ENCODE data around the gene CAMTA1. TPM values are rescaled to one million over a fixed set of nuclear protein-coding genes. Genes with fewer than 3 reads are reported as not detected.

Gene CAMTA1
- total RNA-seq, 1 donor: 56.1 TPM

DNA sequence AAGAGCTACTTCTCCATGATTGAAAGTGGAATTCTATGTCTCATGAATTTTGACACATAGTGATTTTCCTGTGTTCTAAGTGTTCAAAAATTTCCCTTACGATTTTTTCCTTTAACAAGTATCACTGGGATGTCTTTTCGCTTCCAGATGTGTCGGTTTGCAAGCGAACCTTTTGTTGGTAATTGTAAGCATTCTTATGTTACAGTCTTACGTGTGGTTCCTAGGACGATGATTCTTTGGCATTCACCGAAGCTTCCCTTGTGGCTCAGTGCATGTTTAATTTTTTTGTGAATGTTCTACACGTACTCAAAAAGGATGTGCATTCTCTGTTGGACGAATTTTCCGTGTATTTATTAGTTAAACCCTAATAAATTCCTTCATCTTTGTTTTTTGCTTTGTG lies 211.6 kb downstream of the CAMTA1 start:
- DNase-seq (ENCODE audit: low read depth): no peak
- TF ChIP-seq, protein P1, sequence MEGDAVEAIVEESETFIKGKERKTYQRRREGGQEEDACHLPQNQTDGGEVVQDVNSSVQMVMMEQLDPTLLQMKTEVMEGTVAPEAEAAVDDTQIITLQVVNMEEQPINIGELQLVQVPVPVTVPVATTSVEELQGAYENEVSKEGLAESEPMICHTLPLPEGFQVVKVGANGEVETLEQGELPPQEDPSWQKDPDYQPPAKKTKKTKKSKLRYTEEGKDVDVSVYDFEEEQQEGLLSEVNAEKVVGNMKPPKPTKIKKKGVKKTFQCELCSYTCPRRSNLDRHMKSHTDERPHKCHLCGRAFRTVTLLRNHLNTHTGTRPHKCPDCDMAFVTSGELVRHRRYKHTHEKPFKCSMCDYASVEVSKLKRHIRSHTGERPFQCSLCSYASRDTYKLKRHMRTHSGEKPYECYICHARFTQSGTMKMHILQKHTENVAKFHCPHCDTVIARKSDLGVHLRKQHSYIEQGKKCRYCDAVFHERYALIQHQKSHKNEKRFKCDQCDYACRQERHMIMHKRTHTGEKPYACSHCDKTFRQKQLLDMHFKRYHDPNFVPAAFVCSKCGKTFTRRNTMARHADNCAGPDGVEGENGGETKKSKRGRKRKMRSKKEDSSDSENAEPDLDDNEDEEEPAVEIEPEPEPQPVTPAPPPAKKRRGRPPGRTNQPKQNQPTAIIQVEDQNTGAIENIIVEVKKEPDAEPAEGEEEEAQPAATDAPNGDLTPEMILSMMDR (IDR thresholded peaks at IDR 0.05; ENCODE audit: insufficient read depth, low read depth, low read length): no peak
- no peak overlapping the region for H3K4me3 ChIP-seq (ENCODE audit: low read depth, low read length)

DNA sequence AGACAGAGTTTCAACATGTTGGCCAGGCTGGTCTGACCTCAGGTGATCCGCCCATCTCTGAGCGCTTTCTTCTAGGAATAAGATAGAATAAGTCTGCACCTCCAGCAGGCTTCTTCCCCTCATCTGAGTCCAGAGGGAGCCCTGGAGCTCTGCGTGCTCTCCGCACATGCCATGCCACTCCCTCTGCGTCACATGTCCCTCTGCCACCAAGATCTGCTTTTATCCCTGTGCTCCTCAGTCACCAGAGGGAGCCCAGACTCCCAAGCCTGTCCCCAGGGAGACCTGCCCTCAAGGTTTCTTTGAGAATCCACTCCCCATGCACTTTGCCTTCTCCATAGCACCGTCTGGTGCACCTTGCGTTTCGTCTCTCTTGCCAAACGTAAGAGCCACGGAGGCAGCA lies 213.0 kb downstream of the CAMTA1 start:
- H3K4me3 ChIP-seq (ENCODE audit: low read depth, low read length): no peak overlapping the region
- DNase-seq (ENCODE audit: low read depth): no peak
- TF ChIP-seq, protein P1 (IDR thresholded peaks at IDR 0.05; ENCODE audit: insufficient read depth, low read depth, low read length): no peak

DNA sequence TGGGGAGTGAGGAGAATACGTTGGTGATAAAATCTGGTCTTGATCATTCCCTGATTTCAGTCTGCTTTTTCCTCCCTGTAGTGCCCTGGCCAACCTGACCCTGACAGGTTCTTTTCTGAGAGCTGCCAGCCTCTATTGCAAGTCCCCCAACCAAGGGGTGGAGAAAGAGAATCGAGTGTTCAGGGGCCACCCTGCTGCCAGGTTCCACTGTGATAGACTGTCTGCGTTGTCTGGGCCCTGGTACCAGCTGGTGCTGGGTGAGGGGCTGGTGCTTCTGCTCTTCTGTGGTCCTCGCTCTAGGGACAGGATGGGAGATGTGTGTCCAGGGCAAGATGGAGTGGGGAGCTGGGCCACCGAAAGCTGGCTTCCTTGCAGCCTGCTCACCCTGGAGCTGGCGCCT lies 214.6 kb downstream of the CAMTA1 start:
- TF ChIP-seq, protein P1 (IDR thresholded peaks at IDR 0.05; ENCODE audit: insufficient read depth, low read depth, low read length): no peak
- DNase-seq (ENCODE audit: low read depth): no peak
- no peak overlapping the region for H3K4me3 ChIP-seq (ENCODE audit: low read depth, low read length)

DNA sequence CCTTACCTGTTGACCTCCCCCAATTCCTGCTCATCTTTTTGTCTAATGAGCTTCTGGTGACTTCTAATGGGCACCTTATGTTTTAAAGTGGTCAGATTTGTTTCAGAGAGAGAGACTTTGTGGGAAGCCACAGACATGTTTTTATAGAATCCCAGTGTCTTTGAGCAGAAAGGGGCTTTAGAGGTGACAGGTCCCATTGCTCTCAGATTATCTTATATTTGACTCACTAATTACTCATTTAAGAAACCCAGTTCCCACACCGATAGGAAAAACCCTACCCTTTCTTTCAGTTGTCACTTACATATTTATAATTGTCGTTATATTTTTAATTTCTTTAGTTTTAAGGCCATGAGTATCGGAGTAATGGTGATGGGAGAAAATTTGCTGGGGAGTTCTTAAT lies 215.5 kb downstream of the CAMTA1 start:
- TF ChIP-seq, protein P1 (IDR thresholded peaks at IDR 0.05; ENCODE audit: insufficient read depth, low read depth, low read length): no peak
- DNase-seq (ENCODE audit: low read depth): no peak
- H3K4me3 ChIP-seq (ENCODE audit: low read depth, low read length): no peak overlapping the region

DNA sequence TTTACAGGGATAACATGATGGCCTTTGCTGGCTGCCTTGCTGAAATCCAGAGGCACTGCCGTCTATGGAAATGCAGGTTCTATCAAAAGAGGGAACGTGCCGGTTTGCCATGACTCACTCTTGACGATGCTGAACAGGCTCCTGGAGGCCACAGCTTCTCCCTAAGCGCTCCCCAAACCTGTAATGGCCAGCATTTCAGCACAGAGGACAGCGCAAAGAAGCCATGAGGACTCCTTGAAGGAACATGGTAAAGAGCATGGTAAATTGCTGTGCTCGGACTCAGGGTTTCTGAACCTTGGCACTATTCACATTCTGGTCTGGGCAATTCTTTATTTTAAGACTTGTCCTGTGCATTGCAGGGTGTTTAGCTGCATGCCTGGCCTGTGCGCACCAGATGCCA lies 217.5 kb downstream of the CAMTA1 start:
- DNase-seq (ENCODE audit: low read depth): no peak
- TF ChIP-seq, protein P1 (IDR thresholded peaks at IDR 0.05; ENCODE audit: insufficient read depth, low read depth, low read length): no peak
- no peak overlapping the region for H3K4me3 ChIP-seq (ENCODE audit: low read depth, low read length)

DNA sequence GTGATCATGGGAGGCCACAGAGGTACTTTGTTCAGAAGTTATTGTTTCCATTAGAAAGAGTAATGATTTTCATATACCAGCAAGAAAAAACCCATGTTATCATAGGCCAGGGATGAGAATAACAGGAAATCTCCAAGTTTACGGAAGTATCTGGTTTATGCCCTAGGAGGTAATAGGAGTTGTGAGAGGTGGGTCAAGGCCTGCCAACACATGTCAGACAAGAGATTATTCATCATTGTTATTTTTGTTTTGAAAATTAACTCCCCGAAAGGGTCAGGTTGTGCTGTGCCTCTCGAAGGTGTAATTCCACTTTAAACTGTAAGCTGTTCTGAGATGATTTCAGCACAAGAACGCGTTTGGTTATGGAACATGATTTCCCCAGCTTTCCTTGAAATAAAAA lies 218.4 kb downstream of the CAMTA1 start:
- no peak overlapping the region for H3K4me3 ChIP-seq (ENCODE audit: low read depth, low read length)
- no peak for DNase-seq (ENCODE audit: low read depth)
- TF ChIP-seq, protein P1 (IDR thresholded peaks at IDR 0.05; ENCODE audit: insufficient read depth, low read depth, low read length): no peak

DNA sequence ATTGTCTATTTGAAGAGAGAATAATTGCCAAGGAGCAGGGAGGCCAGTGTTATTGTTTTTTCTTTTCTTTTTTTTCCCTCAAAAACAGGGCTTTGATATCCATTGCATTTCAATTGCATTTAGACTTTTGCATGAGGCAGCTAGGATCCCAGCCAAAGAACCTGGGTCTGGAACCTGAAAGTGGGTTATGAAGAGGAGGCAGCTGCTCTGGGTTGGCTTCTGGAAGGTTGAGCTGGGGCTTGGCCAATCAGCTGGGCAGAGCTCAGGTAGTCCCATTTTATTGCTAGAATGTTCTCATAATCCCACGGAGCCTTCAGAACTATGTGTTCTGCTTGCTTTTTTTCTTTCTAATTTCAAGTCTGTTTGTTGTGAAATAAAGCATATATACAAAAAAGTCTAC lies 218.9 kb downstream of the CAMTA1 start:
- TF ChIP-seq, protein P1 (IDR thresholded peaks at IDR 0.05; ENCODE audit: insufficient read depth, low read depth, low read length): no peak
- H3K4me3 ChIP-seq (ENCODE audit: low read depth, low read length): no peak overlapping the region
- no peak for DNase-seq (ENCODE audit: low read depth)

Data from fibroblast of villous mesenchyme (primary cell).